Measurements from ENCODE around the gene NLRP9.

GRCh38 chr19:55720801-55721200 lies 17.4 kb downstream of the NLRP9 start:
- TF ChIP-seq CTCF (IDR thresholded peaks at IDR 0.05) (no peak), POLR2AphosphoS5 (IDR thresholded peaks at IDR 0.05) (no peak)

All from stomach (tissue), 4 donors.